Kidney (tissue), 14 donors: ENCODE results near the gene MAN1A2. TPM values are rescaled to one million over a fixed set of nuclear protein-coding genes. Genes with fewer than 3 reads are reported as not detected.

Source experiments
- DNase-seq, 5 donors: peaks; one replicate each; pipeline ENCODE4 v3.0.0-alpha.2; 2013 to 2020
- FAIRE-seq: peaks from 2 replicates; lab custom pipeline; 2012; peaks lifted over from hg19 to GRCh38; lab: Jason Lieb, UNC
- H3K27ac ChIP-seq, 2 donors: one replicate each; pipeline ENCODE4 v1.7.0; 2013; ENCODE audit warnings: low read depth in 2 of 2, low read length in 2 of 2, inconsistent platforms in 1 of 2
- H3K27me3 ChIP-seq: one replicate; pipeline ENCODE4 v1.7.1; 2013; ENCODE audit warnings: low read length, inconsistent platforms; ENCODE audit not compliant: control insufficient read depth, insufficient read depth
- H3K36me3 ChIP-seq, 3 donors: one replicate each; pipeline versions ENCODE4 v1.7.0 to v1.7.1; 2013; ENCODE audit warnings: low read length in 3 of 3, control low read depth in 1 of 3, inconsistent platforms in 1 of 3; ENCODE audit not compliant: insufficient read depth in 3 of 3, control insufficient read depth in 2 of 3
- H3K4me1 ChIP-seq, 3 donors: one replicate each; pipeline versions ENCODE4 v1.7.0 to v1.7.1; 2013; ENCODE audit warnings: low read length in 3 of 3, inconsistent platforms in 1 of 3, low read depth in 1 of 3; ENCODE audit not compliant: control insufficient read depth in 2 of 3, insufficient read depth in 2 of 3
- H3K4me3 ChIP-seq, 3 donors: one replicate each; pipeline versions ENCODE4 v1.7.0 to v1.8.1; 2013; ENCODE audit warnings: low read length in 3 of 3, control low read depth in 1 of 3, inconsistent platforms in 1 of 3
- H3K9ac ChIP-seq, 3 donors: one replicate each; pipeline versions ENCODE4 v1.7.0 to v1.7.1; 2013; ENCODE audit warnings: low read length in 3 of 3, control low read depth in 1 of 3, inconsistent platforms in 1 of 3
- H3K9me3 ChIP-seq, 3 donors: one replicate each; pipeline versions ENCODE4 v1.7.0 to v1.7.1; 2013; ENCODE audit warnings: low read length in 3 of 3, control low read depth in 1 of 3, inconsistent platforms in 1 of 3; ENCODE audit not compliant: control insufficient read depth in 2 of 3, insufficient read depth in 1 of 3
- CTCF ChIP-seq: IDR thresholded peaks from 3 replicates; pipeline ENCODE4 v1.5.1; 2012; ENCODE audit warnings: mild to moderate bottlenecking, moderate library complexity, borderline replicate concordance; ENCODE audit not compliant: insufficient read depth; ENCODE audit errors: extremely low read depth
- intact Hi-C: fragments of 100-400 bp; cut with DNase I; formaldehyde crosslinking; loops from one replicate; pipeline ENCODE4 v1.11.1; 2022
- polyA plus RNA-seq: library from polyadenylated mRNA; stranded (reverse); fragments of 350-450 nt; fragmentation: Illumina TruSeq; extraction: RNeasy Lipid Tissue Mini Kit (QIAGEN cat#74804); gene quantifications from one replicate; pipeline ENCODE4 v1.2.3, GENCODE V29; 2014; ENCODE audit warnings: low read depth, low replicate concordance; ENCODE audit not compliant: insufficient read depth
- total RNA-seq: library from RNA; stranded (reverse); fragmentation: NEBNext Ultra II Directional; extraction: Animal tissue kit (Norgen Biotek cat#: 25700); gene quantifications from one replicate; pipeline ENCODE4 v1.2.1, GENCODE V29; 2021
- donor health status: control.
- donor health status: control.
- donor health status: control.
- donor health status: control.
- donor health status: control.
- donor health status: DM: yes; HTN: yes; CAD: no.
- donor health status: Normal renal cell carcinoma (clear cell type).

Gene MAN1A2
- total and polyA plus RNA-seq, 2 donors from 2014 or later: 8.0 to 54.4 TPM

DNA sequence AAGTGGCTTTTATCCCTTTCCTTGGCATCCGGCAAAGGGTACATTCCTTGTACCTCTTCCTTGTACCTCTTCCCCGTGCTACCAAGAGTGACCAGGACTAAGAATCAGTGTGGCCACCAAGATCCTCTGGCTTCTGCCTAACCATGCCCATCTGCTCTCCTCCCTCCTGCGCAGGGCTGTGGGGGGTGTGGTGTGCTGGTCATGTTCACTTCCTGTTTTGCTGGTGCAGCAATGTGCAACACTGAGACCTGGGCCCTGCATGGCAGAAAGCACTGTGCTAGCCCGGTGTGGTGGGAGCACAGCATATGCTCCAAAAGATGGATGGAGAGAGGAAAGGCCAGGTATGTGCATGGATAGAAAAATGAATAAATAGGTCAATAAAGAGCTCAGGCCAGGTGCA is 205.3 kb downstream of the MAN1A2 start:
- no peak overlapping the region for H3K9ac ChIP-seq
- intact Hi-C loops: no loop called here
- H3K27me3 ChIP-seq: no peaks in the 10 kb centered on the region
- no peak overlapping the region for H3K27ac ChIP-seq
- TF ChIP-seq CTCF: no peak
- no peak for DNase-seq
- H3K4me1 ChIP-seq: peaks cover 0 to 2% (median 0%) of the 10 kb centered on the region in 3 donors
- no peaks in the 10 kb centered on the region for H3K36me3 ChIP-seq
- FAIRE-seq: no peak
- H3K9me3 ChIP-seq: no peaks in the 10 kb centered on the region
- H3K4me3 ChIP-seq: no peak overlapping the region

DNA sequence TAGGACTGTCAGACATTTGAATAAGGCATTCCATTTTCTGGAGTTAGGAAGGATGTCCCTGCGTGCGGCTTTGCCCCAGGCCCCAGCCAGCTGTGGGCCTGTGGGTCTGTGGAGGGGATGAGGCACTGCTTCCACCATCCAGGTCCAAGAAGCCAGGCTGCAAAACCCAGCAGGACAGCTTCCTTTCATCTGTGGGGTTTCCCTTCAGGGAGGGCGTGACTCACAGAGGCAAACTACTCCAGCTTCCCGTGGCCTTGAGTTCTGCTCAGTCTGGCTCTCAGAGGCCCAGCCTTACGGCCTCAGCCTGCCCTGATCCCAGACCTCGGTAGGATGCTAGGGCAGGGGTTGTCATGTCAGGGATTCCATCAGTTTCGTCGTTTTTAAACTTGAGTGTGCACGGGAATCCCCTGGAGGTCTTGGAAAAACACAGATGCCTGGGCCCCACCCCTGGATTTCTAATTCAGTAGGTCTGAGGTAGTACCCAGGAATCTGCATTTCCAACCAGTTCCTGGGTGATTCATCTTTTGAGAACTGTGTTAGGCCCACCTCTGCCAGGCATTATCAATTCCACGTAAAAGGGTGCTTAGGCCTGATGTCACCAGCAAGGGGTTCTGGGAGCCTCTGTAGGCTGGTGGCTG is 206.3 kb downstream of the MAN1A2 start:
- no peaks in the 10 kb centered on the region for H3K36me3 ChIP-seq
- intact Hi-C loops: no loop called here
- no peak overlapping the region for H3K9ac ChIP-seq
- FAIRE-seq: no peak
- no peak overlapping the region for H3K27ac ChIP-seq
- no peaks in the 10 kb centered on the region for H3K27me3 ChIP-seq
- H3K4me3 ChIP-seq: no peak overlapping the region
- no peak for TF ChIP-seq CTCF
- H3K4me1 ChIP-seq: peaks cover 0 to 2% (median 0%) of the 10 kb centered on the region in 3 donors
- no peaks in the 10 kb centered on the region for H3K9me3 ChIP-seq
- no peak for DNase-seq

DNA sequence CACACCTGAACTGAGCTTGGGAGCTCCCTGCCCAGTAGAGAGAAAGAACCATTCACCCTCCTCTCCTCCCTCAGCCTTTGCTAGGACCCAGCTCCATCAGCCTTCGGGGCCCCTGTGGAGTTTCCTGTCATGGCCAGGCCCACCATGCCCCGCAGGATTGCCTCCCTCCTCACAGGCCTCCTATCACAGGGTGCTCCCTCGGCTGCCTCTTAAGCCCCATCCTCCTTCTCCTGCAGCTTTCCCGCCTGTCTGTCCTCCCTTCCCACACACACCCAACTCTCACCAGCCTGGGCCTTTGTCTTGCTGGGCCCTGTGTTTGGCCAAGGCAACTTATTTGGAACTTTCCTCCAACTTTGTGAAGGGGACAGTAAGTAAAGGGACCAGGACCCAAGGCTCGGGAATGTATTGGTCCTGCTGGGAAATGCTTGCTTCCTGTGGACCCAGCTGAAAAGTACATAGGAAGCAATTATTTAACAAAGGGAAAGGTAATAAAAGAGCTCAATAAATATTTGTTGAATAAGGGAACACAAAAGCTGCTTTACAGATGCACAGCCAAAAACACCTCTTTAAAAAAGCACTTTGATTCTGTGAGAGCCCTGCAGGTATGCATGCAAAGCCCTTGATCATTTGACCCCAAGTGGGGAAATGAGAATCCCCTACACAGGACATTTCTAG is 207.0 kb downstream of the MAN1A2 start:
- Histone ChIP-seq H3K9me3 (no peaks in the 10 kb centered on the region), H3K27me3 (no peaks in the 10 kb centered on the region), H3K36me3 (no peaks in the 10 kb centered on the region), H3K4me3 (no peak overlapping the region), H3K9ac (no peak overlapping the region), H3K4me1 (peaks cover 0 to 2% (median 0%) of the 10 kb centered on the region in 3 donors), H3K27ac (no peak overlapping the region)
- no peak for TF ChIP-seq CTCF
- intact Hi-C loops: no loop called here
- DNase-seq: peak in 2 of 5 donors; percentile 15 to 19
- no peak for FAIRE-seq
